Measurements from ENCODE around the gene ASAP3.

ASAP3 gene

DNA sequence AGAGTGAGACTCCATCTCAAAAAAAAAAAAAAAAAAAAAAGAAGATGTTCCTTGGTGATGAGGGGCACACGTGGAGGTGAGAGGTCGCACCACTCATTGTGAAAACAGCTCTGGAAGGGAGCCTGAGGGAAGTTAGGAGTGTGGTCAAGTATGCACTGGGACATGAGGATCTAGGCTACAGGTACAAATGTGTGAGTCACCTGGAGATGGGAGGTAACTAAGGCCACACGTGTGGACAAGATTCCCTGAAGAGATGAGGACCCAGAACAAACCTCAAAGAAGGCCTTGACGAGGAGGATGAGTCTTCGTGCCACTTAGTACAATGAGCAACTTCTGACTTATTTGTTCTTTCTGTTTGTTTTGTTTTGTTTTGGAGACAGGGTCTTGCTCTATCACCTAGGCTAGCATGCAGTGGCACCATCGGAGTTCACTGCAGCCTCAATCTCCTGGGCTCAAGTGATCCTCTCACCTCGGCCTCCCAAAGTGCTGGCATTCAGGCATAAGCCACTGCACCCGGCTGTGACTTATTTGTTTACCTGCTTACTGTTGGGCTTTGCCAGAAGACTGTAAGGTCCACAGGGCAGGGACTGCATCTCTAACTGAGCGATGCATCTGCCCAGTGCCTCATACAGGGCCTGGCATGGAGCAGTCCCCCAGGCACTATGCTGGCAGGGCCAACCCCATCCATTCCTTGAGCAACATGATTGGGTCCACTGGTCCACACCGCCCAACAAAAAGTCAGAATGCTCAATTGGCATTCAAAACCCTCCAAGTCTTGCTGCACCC, 6.4 kb downstream of the ASAP3 start:
- DNase-seq (ENCODE audit: low read depth, low spot score) = no peak

DNA sequence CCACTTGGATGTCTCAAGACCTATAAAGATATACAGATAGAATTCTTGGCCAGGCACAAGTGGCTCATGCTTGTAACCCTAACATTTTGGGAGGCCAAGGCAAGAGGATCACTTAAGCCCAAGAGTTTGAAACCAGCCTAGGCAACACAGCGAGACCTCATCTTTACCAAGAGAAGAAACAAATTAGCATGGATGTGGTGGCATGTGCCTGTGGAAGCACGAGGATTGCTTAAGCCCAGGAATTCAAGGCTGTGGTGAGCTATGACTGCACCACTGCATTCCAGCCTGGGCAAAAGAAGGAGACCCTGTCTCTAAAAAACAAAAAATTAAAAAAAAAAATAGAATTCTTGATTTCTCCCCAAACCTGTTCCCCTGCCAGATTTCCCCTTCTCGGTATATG, 8.3 kb downstream of the ASAP3 start:
- DNase-seq (ENCODE audit: low read depth, low spot score) = no peak

DNA sequence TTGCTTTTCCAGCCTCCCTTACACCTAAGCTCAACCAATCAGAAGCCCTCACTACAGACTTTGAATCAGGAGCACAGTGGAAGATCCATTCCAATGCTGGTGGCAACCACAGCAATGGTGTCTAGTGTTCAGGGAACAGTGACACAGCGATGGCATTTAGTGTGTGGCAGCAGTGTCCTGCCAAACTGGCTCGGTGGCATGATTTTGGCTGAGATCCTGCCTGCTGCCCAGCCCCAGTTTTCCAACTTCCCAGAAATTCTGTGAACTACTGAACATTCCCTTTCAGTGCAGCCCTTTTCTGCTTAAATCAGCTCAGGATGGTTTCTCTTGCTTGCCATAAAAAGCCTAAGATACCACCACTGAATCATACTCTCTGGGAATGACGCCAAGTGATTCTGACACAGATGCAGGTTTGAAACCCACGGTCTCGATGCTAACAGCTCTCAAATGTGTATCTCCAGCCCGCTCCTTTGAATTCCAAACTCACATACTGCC, 8.8 kb downstream of the ASAP3 start:
- no peak for DNase-seq (ENCODE audit: low read depth, low spot score)

DNA sequence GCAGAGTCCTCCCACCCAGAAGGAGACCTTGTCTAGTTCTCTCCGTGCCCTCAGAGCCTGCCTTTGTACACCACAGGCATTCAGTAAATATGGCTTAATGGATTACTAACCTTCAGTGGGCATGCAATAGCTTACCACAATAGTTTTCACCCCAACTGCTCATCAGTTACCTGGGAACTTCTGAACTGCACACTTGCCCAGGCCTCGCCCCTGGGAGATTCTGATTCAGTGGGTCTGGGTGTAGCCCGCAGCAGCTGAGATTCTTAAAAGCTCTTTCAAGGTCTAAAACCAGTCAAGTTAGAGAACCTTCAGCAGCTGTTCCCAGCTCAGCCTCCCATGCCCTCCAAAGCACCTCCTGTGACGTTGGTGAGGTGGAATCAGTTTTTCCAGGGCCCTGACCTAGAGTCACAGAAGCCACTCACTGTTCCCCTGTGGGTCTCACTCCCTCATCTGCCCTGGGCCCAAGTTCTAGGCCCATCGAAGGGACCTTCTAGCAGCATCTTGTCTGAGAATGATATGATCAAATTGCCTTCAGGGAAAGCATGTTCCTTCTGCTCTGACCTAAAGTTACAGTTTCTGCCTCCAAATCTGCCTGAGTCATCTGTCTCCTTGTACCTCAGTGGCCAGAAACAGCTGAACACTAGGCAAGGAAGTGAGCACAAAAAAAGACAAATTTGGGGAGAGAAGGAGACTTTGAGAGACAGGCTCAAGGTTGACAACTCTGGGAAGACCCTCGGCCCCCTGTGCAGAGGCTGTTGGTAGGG, 10.8 kb downstream of the ASAP3 start:
- no peak for DNase-seq (ENCODE audit: low read depth, low spot score)

DNA sequence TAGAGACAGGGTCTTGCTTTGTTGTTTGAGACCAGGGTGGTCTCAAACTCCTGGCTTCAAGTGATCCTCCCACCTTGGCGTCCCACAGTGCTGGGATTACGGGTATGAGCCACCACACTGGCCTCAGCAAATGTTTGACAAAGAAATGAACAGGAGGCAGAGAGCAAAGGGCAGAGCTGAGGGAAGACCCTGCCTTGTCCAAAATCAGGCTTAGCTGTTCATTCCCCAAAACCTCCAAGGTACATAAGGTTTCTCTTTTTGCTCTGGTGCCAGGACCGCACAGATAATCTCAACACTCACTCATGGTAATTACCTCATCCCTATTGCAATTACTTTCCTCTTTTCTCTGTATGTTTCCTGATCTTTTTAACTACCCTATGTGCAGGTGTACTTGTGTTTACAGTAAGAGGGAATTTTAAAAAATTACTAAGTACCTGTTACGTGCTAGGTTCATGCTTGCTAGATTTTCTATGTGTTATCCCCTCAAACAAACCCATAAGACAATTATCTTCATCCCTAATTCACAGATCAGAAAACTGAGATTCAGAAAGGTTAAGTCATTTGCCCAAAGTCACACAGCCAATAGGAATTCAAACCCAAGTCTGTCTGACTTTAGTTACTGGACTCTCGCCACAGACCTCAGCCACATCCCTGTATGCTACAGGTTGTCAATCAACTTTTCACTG, 11.5 kb downstream of the ASAP3 start:
- no peak for DNase-seq (ENCODE audit: low read depth, low spot score)

DNA sequence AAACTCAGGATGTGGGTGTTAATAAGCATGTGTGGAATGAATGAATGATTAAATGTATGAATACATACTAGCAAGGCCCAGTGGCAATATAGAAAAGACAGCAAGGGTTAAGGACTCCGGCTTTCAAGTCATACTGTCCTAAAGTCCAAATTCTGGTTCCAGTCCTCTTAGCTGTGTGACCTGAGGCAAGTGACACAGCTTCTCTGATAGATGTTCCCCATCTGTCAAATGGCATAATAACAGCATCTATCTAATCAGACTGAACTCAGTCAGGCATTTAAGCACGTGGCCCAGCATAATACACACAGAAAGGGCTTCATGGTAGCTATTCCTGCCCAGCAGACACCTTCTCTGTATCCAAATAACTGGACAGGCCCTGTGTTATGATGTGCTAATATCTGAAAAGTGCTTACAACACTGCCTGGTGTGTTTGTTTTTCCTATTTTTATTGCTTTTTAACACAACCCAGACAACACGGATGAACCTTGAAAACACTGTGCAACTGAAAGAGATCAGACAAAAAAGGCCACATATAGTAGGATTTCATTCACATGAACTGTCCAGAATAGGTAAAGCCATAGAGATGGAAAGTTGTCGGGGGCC, 12.4 kb downstream of the ASAP3 start:
- no peak for DNase-seq (ENCODE audit: low read depth, low spot score)

DNA sequence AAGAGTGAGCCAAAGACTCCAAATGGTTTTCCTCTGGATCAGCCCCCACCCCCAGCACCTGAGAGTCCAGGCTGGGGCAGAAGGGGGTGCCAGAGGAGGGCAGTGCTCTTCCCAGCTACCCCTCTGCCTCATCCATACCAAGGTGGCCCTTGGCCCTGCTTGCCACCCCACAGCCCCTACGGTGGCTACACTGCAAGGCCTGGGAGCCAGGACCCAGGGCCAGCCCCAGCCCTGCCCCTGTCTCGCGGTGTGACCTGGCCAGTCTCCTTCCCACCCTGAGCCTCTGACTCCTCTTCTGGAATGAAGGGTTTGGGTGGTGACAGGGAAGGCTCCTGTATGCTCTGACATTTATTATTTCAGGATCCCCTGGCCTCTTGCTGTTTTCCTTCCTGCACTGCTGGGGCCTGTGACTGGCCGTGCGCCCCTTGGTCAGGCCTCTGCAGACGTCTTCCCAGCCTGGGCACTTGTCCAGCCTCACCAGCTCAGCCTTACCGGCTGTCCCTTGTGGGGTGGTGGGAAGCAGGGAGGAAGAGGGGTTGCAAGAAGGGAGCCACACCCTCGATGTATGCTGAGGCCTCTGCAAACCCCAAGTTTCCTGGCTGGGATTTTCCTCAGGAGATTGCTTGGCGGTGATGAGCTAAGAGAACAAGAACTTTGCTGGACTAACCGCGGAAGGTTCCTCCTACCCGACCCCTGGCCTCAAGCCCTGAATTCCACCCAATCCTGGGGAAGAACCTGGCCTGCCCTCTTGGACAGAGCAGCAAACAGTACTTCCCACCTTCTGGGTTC, 13.5 kb downstream of the ASAP3 start:
- no peak for DNase-seq (ENCODE audit: low read depth, low spot score)

DNA sequence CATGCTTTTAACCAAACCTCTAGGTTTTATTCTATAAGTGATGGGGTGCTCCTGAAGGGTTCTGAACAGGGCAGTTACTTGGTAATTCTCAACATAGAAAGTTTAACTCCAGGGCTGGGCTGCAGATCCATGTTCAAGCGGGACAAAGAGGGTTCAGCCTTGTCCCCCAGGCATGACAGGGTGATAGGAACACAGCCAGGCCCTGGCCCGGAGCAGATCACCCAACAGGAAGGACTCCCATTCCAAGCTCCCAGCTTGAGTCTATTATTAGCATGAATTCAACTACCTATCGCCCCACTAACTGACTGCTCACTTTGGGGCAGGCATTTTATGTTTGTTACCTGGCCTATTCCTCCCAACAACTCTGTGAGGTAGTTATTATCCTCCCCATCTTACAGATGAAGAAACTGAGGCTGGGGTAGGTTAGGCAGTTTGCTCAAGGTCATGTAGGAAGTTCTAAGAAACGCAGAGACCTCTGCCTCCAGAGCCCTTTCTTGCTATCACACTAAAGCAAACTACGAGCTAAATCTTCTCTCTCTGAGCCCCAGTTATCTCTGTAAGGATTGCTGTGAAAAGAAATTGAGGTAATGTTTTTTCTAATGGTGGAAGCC, 14.5 kb downstream of the ASAP3 start:
- no peak for DNase-seq (ENCODE audit: low read depth, low spot score)

DNA sequence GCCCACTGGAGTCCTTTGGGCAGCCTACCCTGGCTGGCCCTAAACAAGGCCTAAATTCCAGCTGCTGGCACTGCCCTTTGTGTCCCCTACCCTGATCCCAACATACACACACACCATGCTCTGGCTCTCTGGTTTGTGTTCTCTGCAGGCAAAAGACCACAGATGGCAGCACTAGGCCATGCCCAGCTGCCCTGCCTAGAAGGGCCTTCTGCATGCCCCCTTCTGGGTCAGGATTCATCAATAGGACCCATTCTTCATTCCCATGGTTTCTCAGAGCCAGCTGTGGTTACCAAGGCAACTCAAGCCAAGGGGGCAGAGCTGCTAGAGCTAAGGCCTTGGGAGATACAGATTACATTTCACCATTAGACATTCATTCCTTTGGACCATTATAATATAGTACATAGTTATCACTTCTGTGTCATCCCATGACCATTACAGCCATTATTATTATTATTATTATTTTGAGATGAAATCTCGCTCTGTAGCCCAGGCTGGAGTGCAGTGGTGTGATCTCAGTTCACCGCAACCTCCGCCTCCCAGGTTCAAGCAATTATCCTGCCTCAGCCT, 17.5 kb downstream of the ASAP3 start:
- DNase-seq (ENCODE audit: low read depth, low spot score) = no peak

DNA sequence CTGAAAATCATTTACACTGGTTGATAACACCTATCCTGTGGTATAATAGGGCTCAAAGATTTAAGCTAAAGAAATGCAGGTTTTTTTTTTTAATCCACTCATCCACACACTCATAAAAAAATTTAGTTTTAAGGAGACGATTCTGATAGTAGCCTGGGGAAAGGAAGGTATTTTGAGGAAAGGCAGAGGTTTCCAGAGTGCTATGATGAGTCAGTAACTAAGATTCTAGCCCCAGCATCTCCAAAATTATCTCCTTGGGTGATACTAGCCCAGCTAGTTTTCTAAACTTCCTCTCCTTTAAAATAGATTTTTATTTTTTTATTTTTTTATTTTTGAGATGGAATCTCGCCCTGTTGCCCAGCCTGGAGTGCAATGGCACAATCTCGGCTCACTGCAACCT, 20.7 kb downstream of the ASAP3 start:
- DNase-seq (ENCODE audit: low read depth, low spot score) = no peak

DNA sequence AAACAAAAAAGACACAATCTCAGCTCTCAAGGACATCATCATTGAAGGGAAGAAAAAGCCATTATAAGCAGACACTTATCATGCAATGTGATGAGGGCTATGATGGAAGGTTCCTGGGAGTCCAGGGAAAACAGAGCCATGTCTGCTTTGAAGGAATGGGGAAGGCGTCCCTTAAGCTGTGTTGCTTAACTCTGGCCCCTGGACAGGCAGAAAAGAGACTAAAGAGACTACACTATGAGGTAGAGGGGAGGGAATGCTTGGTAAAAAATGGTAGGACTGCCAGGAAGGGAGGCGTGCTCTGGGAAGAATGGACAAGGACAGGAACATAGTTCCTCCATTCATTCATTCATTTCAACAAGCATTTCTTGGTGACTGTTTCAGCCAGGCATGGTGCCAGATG, 21.2 kb downstream of the ASAP3 start:
- DNase-seq (ENCODE audit: low read depth, low spot score) = no peak

DNA sequence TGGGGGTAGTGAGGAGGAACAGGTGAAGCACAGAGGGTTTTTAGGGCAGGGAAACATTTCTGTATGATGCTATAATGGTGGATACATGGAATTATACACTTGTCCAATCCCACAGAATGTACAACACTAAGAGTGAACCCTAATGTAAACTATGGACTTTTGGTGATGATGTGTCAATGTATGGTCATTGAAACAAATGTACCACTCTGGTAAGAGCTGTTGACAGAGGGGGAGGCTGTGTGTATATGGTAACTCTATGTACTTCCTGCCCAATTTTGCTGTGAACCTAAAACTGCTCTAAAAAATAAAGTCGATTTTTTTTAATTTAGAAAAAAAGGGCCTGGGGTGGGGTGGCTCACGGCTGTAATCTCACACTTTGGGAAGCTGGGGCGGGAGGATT, 22.9 kb downstream of the ASAP3 start:
- DNase-seq (ENCODE audit: low read depth, low spot score) = no peak

DNA sequence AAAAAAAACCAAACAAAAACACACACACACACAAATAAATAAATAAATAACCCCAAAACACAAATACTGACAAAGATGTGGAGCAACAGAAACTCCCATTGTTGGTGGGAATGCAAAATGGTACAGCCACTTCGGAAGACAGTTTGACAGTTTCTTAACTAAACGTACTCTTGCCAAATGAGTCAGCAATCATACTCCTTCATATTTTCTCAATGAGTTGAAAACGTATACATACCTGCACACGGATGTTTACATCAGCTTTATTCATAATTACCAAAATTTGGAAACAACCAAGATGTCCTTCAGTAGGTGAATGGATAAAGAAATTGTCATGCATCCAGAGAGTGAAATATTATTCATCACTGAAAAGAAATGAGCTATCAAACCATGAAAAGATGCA, 23.5 kb downstream of the ASAP3 start:
- DNase-seq (ENCODE audit: low read depth, low spot score) = no peak

DNA sequence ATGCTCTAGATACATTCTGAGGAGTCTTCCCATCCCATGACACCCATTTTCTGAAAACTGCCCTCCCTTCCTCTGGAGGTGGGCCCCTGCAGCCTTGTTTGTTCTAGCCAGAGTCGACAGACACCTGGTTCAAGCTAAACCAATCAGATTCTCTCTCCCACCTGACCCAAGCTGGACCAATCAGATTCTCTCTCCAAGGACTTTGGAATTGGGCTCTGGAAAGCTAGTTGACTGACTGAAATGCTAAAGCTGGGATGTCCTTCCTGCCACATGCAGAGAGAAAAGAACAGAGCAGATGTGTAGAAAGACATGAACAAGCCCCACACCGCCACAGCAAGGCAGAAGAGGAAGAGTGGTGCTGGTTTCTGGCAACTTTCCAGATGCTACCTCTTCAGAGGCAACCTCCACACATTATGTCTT, 24.6 kb downstream of the ASAP3 start:
- DNase-seq (ENCODE audit: low read depth, low spot score) = no peak

DNA sequence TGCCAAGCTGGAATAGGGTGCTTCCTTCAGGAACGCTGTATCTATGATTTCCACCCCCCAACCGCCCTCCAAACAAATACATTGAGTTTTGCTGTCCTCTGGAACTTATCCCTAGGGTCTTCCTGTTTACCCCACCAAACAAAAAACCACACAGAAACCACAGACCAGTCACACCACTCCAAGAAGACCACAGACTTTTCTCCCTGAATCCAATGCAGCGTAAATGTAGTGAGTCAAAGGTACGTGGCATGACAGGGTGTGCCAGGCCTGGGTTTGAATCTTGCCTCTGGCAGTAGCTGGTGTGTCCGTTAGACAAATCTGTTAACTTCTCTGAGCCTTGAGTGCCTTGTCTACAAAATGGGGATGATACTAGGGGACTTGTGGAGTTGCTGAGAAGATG, 27.8 kb downstream of the ASAP3 start:
- no peak for DNase-seq (ENCODE audit: low read depth, low spot score)

DNA sequence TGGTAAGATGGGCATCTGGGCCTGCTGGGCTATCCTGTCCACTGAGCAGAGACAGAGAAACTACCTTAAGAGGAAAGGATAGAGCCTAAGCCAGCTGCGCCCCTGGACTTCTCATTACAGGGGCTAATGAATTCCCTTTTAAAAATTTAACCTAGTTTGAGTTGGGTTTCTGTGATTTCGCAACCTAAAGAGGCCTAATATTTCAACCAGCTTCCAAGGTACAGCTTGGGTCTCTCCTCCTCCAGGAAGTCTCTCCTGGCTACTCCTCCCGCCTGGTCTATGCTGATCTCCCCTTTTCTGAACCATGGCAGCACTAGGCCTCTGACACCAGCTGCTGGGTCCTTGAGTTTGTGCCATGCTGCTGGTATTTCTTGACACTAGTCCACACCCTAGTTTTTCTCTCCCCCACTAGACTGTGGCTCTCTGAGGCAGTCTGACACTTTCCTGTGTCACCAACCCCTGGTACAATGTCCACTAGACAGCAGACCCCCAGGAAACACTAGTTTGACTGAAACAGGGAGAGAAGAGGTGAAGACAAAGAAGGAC, 30.5 kb downstream of the ASAP3 start:
- DNase-seq (ENCODE audit: low read depth, low spot score) = no peak

DNA sequence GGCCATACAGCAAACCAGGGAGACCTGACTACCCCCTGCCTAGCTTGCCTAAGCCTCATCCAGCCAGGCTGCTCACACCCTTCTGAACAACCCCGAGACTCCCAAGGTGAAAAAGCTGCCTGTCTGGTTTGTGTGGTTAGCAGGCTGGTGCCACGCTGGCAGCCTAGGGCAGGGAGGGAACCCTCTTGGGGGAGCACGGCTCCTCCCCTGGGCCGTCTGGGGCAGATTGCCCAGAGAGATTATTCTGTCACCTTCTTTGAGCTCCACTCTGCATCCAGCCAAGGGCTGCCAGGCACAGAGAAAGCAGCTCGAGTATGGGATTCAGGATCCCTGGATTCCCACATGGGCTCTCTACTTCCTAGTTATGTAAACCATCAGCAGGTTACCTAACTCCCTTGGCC, 32.0 kb downstream of the ASAP3 start:
- no peak for DNase-seq (ENCODE audit: low read depth, low spot score)

DNA sequence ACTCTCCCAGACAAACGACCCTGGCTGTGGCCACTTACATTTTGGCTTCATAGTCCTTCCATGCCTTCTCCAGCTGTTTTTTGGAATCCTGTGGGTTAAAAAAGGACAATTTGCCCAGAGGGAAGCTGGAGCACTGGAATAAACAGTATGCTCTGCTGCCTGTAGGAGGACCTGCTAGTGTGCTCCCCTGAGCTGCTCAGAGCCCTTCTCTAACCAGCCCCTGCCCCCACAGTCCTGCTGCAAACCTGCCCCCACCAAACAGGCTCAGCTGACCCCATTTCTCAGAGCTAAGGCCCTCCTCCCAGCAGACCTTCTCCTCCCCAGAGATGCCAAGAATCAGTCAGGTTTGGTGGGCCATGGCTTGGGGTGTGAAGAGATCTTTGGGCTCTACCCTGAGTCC, 32.5 kb downstream of the ASAP3 start:
- DNase-seq (ENCODE audit: low read depth, low spot score) = no peak

DNA sequence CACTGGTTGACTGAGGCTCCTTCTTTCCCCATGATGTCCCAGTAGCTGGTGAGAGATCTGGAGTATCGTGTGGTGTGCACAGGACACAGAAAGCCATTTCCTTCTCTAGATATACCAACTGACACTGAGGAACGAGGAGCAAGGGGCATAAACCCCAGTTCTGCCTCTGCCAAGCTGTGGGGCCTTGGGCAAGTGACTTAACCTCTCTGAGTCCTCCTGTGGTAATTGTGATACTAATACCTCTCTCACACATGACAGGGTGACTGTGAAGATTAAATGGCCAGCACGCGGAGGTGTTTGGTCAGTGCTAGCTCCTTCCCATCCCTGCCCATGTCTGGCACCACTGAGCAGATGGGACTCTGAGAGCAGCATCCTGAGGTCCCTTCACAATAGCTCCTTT, 33.1 kb downstream of the ASAP3 start:
- no peak for DNase-seq (ENCODE audit: low read depth, low spot score)

DNA sequence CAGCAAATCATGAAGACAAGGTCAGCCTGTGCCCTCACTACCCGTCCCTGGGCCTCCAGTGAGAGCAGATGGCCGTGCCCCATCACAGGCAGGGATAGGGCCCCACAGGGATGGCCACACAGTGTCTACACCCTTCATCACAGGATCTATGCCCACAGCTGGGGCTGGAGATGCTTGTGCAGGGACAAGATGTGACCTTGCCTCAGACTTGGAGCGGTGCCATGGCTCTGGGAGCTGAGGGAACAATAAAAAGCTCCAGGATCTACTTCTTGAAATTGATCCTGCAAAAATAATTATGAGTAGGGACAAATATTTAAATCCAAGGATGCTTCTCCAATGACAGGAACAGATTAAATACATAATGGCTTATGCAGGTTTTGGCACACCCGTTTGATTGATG, 34.0 kb downstream of the ASAP3 start:
- no peak for DNase-seq (ENCODE audit: low read depth, low spot score)

Data from activated naive CD8-positive, alpha-beta T cell treated with anti-CD3 and anti-CD28 coated beads, Interleukin-2, amount 50 U/mL, for 16 hours (primary cell).